SU-DHL-6 (cell line): ENCODE data around the gene TFEB.

ENCODE experiments used
- H2AFZ ChIP-seq: fragments of 200-600 bp; sonication (generic); 2 replicates; pipeline ENCODE4 v1.6.1; 2014; ENCODE audit warnings: low read depth, mild to moderate bottlenecking, moderate library complexity, mixed read lengths, antibody characterized with exemption, low read length; ENCODE audit not compliant: severe bottlenecking
- H3F3A ChIP-seq: fragments of 200-600 bp; shearing (Covaris generic); 2 replicates; pipeline ENCODE4 v1.6.0; 2016; ENCODE audit warnings: antibody characterized with exemption, mild to moderate bottlenecking; ENCODE audit not compliant: insufficient read depth
- H3K27ac ChIP-seq: fragments of 200-600 bp; sonication (generic); 2 replicates; pipeline ENCODE4 v1.5.1; 2016; ENCODE audit warnings: low read depth, mild to moderate bottlenecking, low read length, moderate library complexity, mixed read lengths
- H3K27me3 ChIP-seq: fragments of 200-600 bp; sonication (generic), shearing (Covaris generic); 2 replicates; pipeline ENCODE4 v1.6.0; 2014; ENCODE audit warnings: mild to moderate bottlenecking, low read length
- H3K36me3 ChIP-seq: fragments of 200-600 bp; sonication (generic); 2 replicates; pipeline ENCODE4 v1.6.1; 2014; ENCODE audit warnings: mild to moderate bottlenecking, low read length, mixed read lengths
- H3K4me2 ChIP-seq: fragments of 300-600, 200-600 bp; shearing (Covaris generic), sonication (generic); 2 replicates; pipeline ENCODE4 v1.6.0; 2014; ENCODE audit warnings: low read length, low read depth, mild to moderate bottlenecking; ENCODE audit not compliant: poor library complexity, severe bottlenecking
- H3K4me3 ChIP-seq: fragments of 200-600 bp; sonication (generic); 2 replicates; pipeline ENCODE4 v1.5.1; 2014; ENCODE audit warnings: antibody characterized with exemption, low read length, mild to moderate bottlenecking, mixed read lengths; ENCODE audit not compliant: insufficient read depth, poor library complexity, severe bottlenecking
- H3K79me2 ChIP-seq: fragments of 200-600 bp; sonication (generic); 2 replicates; pipeline ENCODE4 v1.6.1; 2014; ENCODE audit warnings: mild to moderate bottlenecking, low read length, moderate library complexity; ENCODE audit not compliant: insufficient read depth
- H3K9ac ChIP-seq: fragments of 200-600 bp; sonication (generic); 2 replicates; pipeline ENCODE4 v1.7.0; 2014; ENCODE audit warnings: mild to moderate bottlenecking, low read length
- H3K9me2 ChIP-seq: fragments of 200-600 bp; sonication (generic); replicated peaks from 2 replicates; pipeline ENCODE4 v1.6.1; 2014; ENCODE audit warnings: low read length; ENCODE audit not compliant: insufficient read depth
- H3K9me3 ChIP-seq: fragments of 200-600 bp; sonication (generic); 2 replicates; pipeline ENCODE4 v1.6.1; 2014; ENCODE audit warnings: low read length, mixed read lengths; ENCODE audit not compliant: insufficient read depth
- H4K20me1 ChIP-seq: fragments of 200-600 bp; sonication (generic); 2 replicates; pipeline ENCODE4 v1.6.1; 2014; ENCODE audit warnings: low read depth, mild to moderate bottlenecking, antibody characterized with exemption, low read length, moderate library complexity, mixed read lengths
- EZH2phosphoT487 ChIP-seq: fragments of 200-600 bp; sonication (generic), shearing (Covaris generic); conservative IDR thresholded peaks from 2 replicates; pipeline ENCODE4 v1.6.1; 2018; ENCODE audit warnings: mild to moderate bottlenecking, antibody characterized with exemption, low read length, moderate library complexity, mixed read lengths
- TF ChIP-seq, protein P1 (sequence below): fragments of 200-600 bp; sonication (generic); IDR thresholded peaks from one replicate; pipeline ENCODE4 v1.5.1; 2017; ENCODE audit warnings: antibody characterized with exemption, mild to moderate bottlenecking, low read length, moderate library complexity; ENCODE audit not compliant: insufficient read depth, poor library complexity, severe bottlenecking

TFEB gene

DNA sequence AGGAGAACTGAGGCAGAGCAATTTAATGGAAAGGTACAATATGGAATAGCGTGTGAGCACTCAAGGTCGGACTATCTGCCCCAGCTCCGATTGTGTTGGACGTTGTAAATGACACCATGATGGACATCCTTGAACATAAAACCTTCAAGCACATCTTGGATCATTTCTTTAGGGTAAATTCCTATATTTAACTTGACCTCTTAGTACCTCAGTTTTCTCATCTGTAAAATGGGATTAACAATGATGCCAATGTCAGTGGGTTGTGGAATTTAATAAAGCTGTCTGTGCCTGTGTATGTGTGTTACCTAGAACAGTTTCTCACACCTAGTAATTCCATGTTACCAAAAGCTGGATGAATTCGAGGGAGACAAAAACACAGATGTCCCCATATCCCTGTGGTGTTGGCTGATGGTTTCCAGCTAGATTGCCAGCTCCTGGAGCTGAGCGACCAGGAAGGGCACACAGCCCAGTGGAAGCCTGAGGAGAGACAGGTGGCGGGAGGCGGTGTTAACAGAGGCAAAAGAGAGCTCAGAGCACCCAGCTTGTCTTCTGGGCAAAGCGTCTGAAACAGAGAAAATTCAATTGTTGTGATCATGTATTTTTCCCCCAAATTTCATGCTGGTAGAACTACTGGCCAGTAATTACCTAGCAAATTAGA, 64.6 kb downstream of the TFEB start:
- H3K27me3 ChIP-seq, result no peaks in the 10 kb centered on the region
- no peak overlapping the region for H3K27ac ChIP-seq
- no peaks in the 10 kb centered on the region for H3K36me3 ChIP-seq
- no peaks in the 10 kb centered on the region for H3K9me2 ChIP-seq
- TF ChIP-seq, protein P1, sequence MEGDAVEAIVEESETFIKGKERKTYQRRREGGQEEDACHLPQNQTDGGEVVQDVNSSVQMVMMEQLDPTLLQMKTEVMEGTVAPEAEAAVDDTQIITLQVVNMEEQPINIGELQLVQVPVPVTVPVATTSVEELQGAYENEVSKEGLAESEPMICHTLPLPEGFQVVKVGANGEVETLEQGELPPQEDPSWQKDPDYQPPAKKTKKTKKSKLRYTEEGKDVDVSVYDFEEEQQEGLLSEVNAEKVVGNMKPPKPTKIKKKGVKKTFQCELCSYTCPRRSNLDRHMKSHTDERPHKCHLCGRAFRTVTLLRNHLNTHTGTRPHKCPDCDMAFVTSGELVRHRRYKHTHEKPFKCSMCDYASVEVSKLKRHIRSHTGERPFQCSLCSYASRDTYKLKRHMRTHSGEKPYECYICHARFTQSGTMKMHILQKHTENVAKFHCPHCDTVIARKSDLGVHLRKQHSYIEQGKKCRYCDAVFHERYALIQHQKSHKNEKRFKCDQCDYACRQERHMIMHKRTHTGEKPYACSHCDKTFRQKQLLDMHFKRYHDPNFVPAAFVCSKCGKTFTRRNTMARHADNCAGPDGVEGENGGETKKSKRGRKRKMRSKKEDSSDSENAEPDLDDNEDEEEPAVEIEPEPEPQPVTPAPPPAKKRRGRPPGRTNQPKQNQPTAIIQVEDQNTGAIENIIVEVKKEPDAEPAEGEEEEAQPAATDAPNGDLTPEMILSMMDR, result no peak
- TF ChIP-seq EZH2phosphoT487, result no peak
- H3K4me3 ChIP-seq, result no peak overlapping the region
- no peak overlapping the region for H3K4me2 ChIP-seq
- H3K9me3 ChIP-seq, result no peaks in the 10 kb centered on the region
- no peaks in the 10 kb centered on the region for H3K79me2 ChIP-seq
- no peaks in the 10 kb centered on the region for H4K20me1 ChIP-seq
- H3F3A ChIP-seq, result no peaks in the 10 kb centered on the region
- no peak overlapping the region for H3K9ac ChIP-seq
- H2AFZ ChIP-seq, result no peak overlapping the region

DNA sequence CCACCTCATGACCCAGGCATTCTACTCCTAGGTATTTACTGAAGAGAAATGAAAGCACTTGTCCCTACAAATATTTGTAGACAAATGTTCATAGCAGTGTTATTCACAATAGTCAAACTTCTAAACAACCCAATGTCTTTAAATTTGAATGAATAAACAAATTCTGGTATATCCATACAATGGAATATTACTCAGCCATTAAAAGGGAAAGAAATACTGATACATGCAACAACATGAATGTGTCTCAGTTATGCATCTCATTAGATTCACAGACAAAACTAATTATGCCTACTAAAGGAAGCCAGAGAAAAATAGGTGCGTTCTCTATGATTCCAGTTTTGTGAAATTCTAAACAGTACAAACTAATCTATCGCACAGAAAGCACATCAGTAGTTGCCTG, 66.4 kb downstream of the TFEB start:
- Histone ChIP-seq H3F3A (no peaks in the 10 kb centered on the region), H3K9me3 (no peaks in the 10 kb centered on the region), H3K9me2 (no peaks in the 10 kb centered on the region), H3K36me3 (no peaks in the 10 kb centered on the region), H4K20me1 (no peaks in the 10 kb centered on the region), H2AFZ (no peak overlapping the region), H3K4me2 (no peak overlapping the region), H3K9ac (no peak overlapping the region), H3K79me2 (no peaks in the 10 kb centered on the region), H3K27ac (no peak overlapping the region), H3K4me3 (no peak overlapping the region), H3K27me3 (no peaks in the 10 kb centered on the region)
- TF ChIP-seq, protein P1, result no peak
- no peak for TF ChIP-seq EZH2phosphoT487

DNA sequence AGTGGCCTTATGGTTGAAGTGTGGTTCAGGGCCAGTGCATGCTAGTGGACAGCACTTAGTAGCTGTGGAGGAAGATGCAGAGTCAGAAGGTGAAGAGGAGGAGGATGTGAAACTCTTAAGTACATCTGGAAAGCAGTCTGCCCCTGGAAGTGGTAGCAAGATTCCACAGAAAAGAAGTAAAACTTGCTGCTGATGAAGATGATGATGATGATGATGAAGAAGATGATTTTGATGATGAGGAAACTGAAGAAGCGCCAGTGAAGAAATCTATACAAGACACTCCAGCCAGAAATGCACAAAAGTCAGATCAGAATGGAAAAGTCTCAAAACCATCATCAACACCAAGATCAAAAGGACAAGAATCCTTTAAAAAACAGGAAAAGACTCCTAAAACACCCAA, 68.2 kb downstream of the TFEB start:
- Histone ChIP-seq H3K4me2 (no peak overlapping the region), H4K20me1 (no peaks in the 10 kb centered on the region), H3K9ac (no peak overlapping the region), H3F3A (no peaks in the 10 kb centered on the region), H3K9me2 (no peaks in the 10 kb centered on the region), H3K27me3 (no peaks in the 10 kb centered on the region), H3K79me2 (no peaks in the 10 kb centered on the region), H3K4me3 (no peak overlapping the region), H2AFZ (no peak overlapping the region), H3K9me3 (no peaks in the 10 kb centered on the region), H3K27ac (no peak overlapping the region), H3K36me3 (no peaks in the 10 kb centered on the region)
- TF ChIP-seq, protein P1, result no peak
